ENCODE results near the gene GCM1. TPM values are rescaled to one million over a fixed set of nuclear protein-coding genes. Genes with fewer than 3 reads are reported as not detected.

The GCM1 gene
- total and polyA plus RNA-seq, 9 of the 15 experiments (the other 6 are each of a cell fraction or from before 2014, with no cell fraction given) = not detected

DNA sequence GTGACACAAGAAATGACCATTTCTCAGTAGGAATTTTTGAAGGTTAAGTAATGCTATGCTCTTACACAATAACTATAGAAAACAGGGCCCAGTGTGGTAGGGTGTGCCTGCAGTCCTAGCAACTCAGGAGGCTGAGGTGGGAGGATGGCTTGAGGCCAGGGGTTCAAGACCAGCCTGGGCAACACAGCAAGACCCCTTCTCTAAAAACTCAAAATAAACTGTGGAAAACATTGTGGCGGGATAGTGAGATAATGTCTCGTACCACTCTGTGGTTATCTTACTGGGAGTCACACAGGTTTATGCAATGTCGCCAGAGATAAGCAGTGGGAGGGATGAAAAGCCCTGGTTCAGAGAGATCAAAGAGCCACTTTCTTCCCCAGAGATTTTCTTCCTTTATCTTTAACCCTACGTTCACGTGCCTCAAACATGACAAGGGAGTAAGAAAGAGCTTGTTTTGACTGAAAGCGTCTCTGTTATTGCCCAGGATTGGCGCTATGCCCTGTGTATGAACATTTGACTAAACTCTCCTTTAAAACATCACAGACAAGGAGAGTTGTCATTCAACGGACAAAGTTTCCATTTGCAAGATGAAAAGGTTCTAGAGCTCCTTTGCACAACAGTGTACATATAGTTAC is 13.9 kb downstream of the GCM1 start:
- Histone ChIP-seq H3K9ac (ENCODE audit: insufficient read depth in 1 of 2, low read depth in 2 of 2, low read length in 2 of 2) (no peak overlapping the region), H2AFZ (ENCODE audit: low read depth, low read length) (no peak overlapping the region), H4K20me1 (replicated peaks; ENCODE audit: control insufficient read depth, insufficient read depth, low read length) (no peaks in the 10 kb centered on the region), H3K4me3 (no peak overlapping the region), H3K27ac (ENCODE audit: extremely low read depth, low read depth, low read length) (no peak overlapping the region), H3K79me2 (ENCODE audit: control insufficient read depth, insufficient read depth, low read length) (no peaks in the 10 kb centered on the region), H3K4me1 (replicated peaks in 1 of 2; ENCODE audit: control insufficient read depth in 2 of 2, insufficient read depth in 2 of 2, low read length in 2 of 2) (peaks cover 3 to 8% of the 10 kb centered on the region in 2 experiments; a peak in 2 of 5 replicates), H3K27me3 (ENCODE audit: control insufficient read depth in 2 of 2, insufficient read depth in 2 of 2, low read length in 2 of 2) (peaks cover 10 to 40% of the 10 kb centered on the region in 2 experiments; a peak in 3 of 5 replicates), H3K9me3 (replicated peaks; ENCODE audit: control insufficient read depth, insufficient read depth, low read depth, low read length) (no peaks in the 10 kb centered on the region), H3K9me1 (ENCODE audit: control insufficient read depth, insufficient read depth, low read length) (no peaks in the 10 kb centered on the region), H3K4me2 (ENCODE audit: insufficient read depth, low read length) (no peak overlapping the region), H3K36me3 (ENCODE audit: control insufficient read depth, insufficient read depth, low read length) (no peaks in the 10 kb centered on the region)
- in situ Hi-C loops (cut with MboI) (no loop called here), intact Hi-C loops (cut with micrococcal nuclease) (no loop called here)
- POLR2A ChIA-PET = no interaction called here
- CTCF ChIA-PET (ENCODE audit: low intra/inter-chr PET ratio) = no interaction called here
- DNase-seq (ENCODE audit: extremely low read depth in 1 of 4, low spot score in 3 of 4) (peak in 3 of 4 experiments; percentile 12 to 49 (median 37)), ATAC-seq (peak; percentile 79), FAIRE-seq (no peak)
- BruUV-seq (replicated peaks) = no TSS peak
- 0% methylated on average over 8 of the region's 8 CpGs for WGBS (ENCODE audit: insufficient coverage, low coverage, missing lambda C conversion rate)
- no peak for TF ChIP-seq NCOA6 (IDR thresholded peaks at IDR 0.05)
- TF ChIP-seq CBFA2T2 (conservative IDR thresholded peaks at IDR 0.05) = peak; percentile 81
- peak; percentile 53; the same call in 1 of the 2 replicates for TF ChIP-seq DPF2 (IDR thresholded peaks at IDR 0.05)
- no peak for TF ChIP-seq CCAR2 (IDR thresholded peaks at IDR 0.05; ENCODE audit: low read depth, low read length)
- no peak for TF ChIP-seq ZNF175 (CRISPR knock-in tag; IDR thresholded peaks at IDR 0.05; ENCODE audit: low read depth)
- peak; percentile 73 for TF ChIP-seq ARID1B (IDR thresholded peaks at IDR 0.05)
- TF ChIP-seq PML (IDR thresholded peaks at IDR 0.05; ENCODE audit: low read length) = peak; percentile 76; the same call in 1 of the 2 replicates
- TF ChIP-seq CREM (IDR thresholded peaks at IDR 0.05; ENCODE audit: low read depth) = peak; percentile 55; the same call in 1 of the 2 replicates
- TF ChIP-seq DIDO1 (tag; IDR thresholded peaks at IDR 0.05; ENCODE audit: low read depth) = 0 out of 2 replicates have a peak, but pooled peaks have one; percentile 25
- TF ChIP-seq KLF16 (IDR thresholded peaks at IDR 0.05) = peak; percentile 85
- TF ChIP-seq HES1 (IDR thresholded peaks at IDR 0.05; ENCODE audit: low read depth) = peak; percentile 61
- TF ChIP-seq CEBPG (CRISPR knock-in tag; IDR thresholded peaks at IDR 0.05) = no peak
- peak; percentile 13 to 39; a peak in 1 of 4 replicates for TF ChIP-seq CEBPG (tag; conservative IDR thresholded peaks at IDR 0.05 in 1 of 2, IDR thresholded peaks at IDR 0.05 in 1 of 2)
- TF ChIP-seq HMG20B (CRISPR knock-in tag; IDR thresholded peaks at IDR 0.05) = no peak
- TF ChIP-seq PREB (CRISPR knock-in tag; IDR thresholded peaks at IDR 0.05) = no peak
- TF ChIP-seq SMARCA4 (IDR thresholded peaks at IDR 0.05) = peak; percentile 31; the same call in 1 of the 2 replicates
- TF ChIP-seq BHLHE40 (IDR thresholded peaks at IDR 0.05; ENCODE audit: low read length) = peak; percentile 80
- TF ChIP-seq MEIS2 (IDR thresholded peaks at IDR 0.05; ENCODE audit: partially characterized antibody) = no peak
- peak; percentile 84 for TF ChIP-seq SMAD4 (CRISPR knock-in tag; conservative IDR thresholded peaks at IDR 0.05)
- peak; percentile 43 for TF ChIP-seq TCF3 (CRISPR knock-in tag; IDR thresholded peaks at IDR 0.05)
- TF ChIP-seq CBX5 (IDR thresholded peaks at IDR 0.05; ENCODE audit: borderline replicate concordance, low read depth) = no peak
- no peak for TF ChIP-seq DEAF1 (CRISPR knock-in tag; IDR thresholded peaks at IDR 0.05)
- TF ChIP-seq SOX6 (IDR thresholded peaks at IDR 0.05) = peak; percentile 71; the same call in 1 of the 2 replicates
